Stimulated activated CD4-positive, alpha-beta T cell treated with anti-CD3 and anti-CD28 coated beads, Interleukin-4, amount 100 ng/mL, for 48 hours (primary cell): ENCODE measurements around the gene LGR4.
"Not testable (repeated sequence)": the region's sequence is repeated elsewhere in the genome, so short reads cannot be mapped to it uniquely, and the experiment has no call there.

ENCODE experiments used
- DNase-seq, 2 donors: peaks; one replicate each; pipeline ENCODE4 v3.0.0-alpha.2; 2020; ENCODE audit warnings: low read depth in 2 of 2

The LGR4 gene

GRCh38 chr11:27472398-27473016, at the start of gene LGR4:
TSS of gene LGR4 (minus strand) at chr11:27472790. CDS start at chr11:27472302, 488 bp downstream.
- peak; percentile 54 to 66 for DNase-seq

GRCh38 chr11:27520226-27520625, 47.6 kb upstream of the LGR4 start:
- no peak for DNase-seq

GRCh38 chr11:27518518-27518917, 45.9 kb upstream of the LGR4 start:
- no peak for DNase-seq

GRCh38 chr11:27517490-27517889, 44.9 kb upstream of the LGR4 start:
- DNase-seq, result not testable (repeated sequence)

- no peak for DNase-seq
Observed at GRCh38 chr11:27514558-27514957, 42.0 kb upstream of the LGR4 start.

GRCh38 chr11:27514076-27514475, 41.5 kb upstream of the LGR4 start:
- no peak for DNase-seq

GRCh38 chr11:27513389-27513788, 40.8 kb upstream of the LGR4 start:
- DNase-seq, result no peak

- no peak for DNase-seq
Observed at GRCh38 chr11:27512238-27512637, 39.6 kb upstream of the LGR4 start.

- no peak for DNase-seq
Observed at GRCh38 chr11:27509908-27510307, 37.3 kb upstream of the LGR4 start.

- no peak for DNase-seq
Observed at GRCh38 chr11:27507557-27508322, 35.1 kb upstream of the LGR4 start.

GRCh38 chr11:27506200-27507182, 33.9 kb upstream of the LGR4 start, which contains the start of gene LIN7C:
TSS of gene LIN7C (minus strand) at chr11:27506769. CDS start at chr11:27506752, 17 bp downstream.
- DNase-seq, result peak; percentile 89 to 95

- DNase-seq, result no peak
Observed at GRCh38 chr11:27505781-27506180, 33.2 kb upstream of the LGR4 start.

- DNase-seq, result no peak
Observed at GRCh38 chr11:27504205-27504604, 31.6 kb upstream of the LGR4 start.

GRCh38 chr11:27501100-27501499, 28.5 kb upstream of the LGR4 start:
- DNase-seq, result no peak

GRCh38 chr11:27497911-27498310, 25.3 kb upstream of the LGR4 start:
- DNase-seq, result no peak

GRCh38 chr11:27497284-27497866, 24.8 kb upstream of the LGR4 start:
- no peak for DNase-seq

GRCh38 chr11:27496461-27496860, 23.9 kb upstream of the LGR4 start:
- no peak for DNase-seq

GRCh38 chr11:27495710-27496300, 23.2 kb upstream of the LGR4 start:
- DNase-seq, result no peak

GRCh38 chr11:27489092-27489491, 16.5 kb upstream of the LGR4 start:
- no peak for DNase-seq

- DNase-seq, result no peak
Observed at GRCh38 chr11:27487706-27488105, 15.1 kb upstream of the LGR4 start.
